SU-DHL-6 (cell line): ENCODE measurements around the gene MYO9A.

Experiments used
- H2AFZ ChIP-seq: fragments of 200-600 bp; sonication (generic); 2 replicates; pipeline ENCODE4 v1.6.1; 2014; ENCODE audit warnings: low read depth, mild to moderate bottlenecking, moderate library complexity, mixed read lengths, antibody characterized with exemption, low read length; ENCODE audit not compliant: severe bottlenecking
- H3F3A ChIP-seq: fragments of 200-600 bp; shearing (Covaris generic); 2 replicates; pipeline ENCODE4 v1.6.0; 2016; ENCODE audit warnings: antibody characterized with exemption, mild to moderate bottlenecking; ENCODE audit not compliant: insufficient read depth
- H3K27ac ChIP-seq: fragments of 200-600 bp; sonication (generic); 2 replicates; pipeline ENCODE4 v1.5.1; 2016; ENCODE audit warnings: low read depth, mild to moderate bottlenecking, low read length, moderate library complexity, mixed read lengths
- H3K27me3 ChIP-seq: fragments of 200-600 bp; sonication (generic), shearing (Covaris generic); 2 replicates; pipeline ENCODE4 v1.6.0; 2014; ENCODE audit warnings: mild to moderate bottlenecking, low read length
- H3K36me3 ChIP-seq: fragments of 200-600 bp; sonication (generic); 2 replicates; pipeline ENCODE4 v1.6.1; 2014; ENCODE audit warnings: mild to moderate bottlenecking, low read length, mixed read lengths
- H3K4me2 ChIP-seq: fragments of 300-600, 200-600 bp; shearing (Covaris generic), sonication (generic); 2 replicates; pipeline ENCODE4 v1.6.0; 2014; ENCODE audit warnings: low read length, low read depth, mild to moderate bottlenecking; ENCODE audit not compliant: poor library complexity, severe bottlenecking
- H3K4me3 ChIP-seq: fragments of 200-600 bp; sonication (generic); 2 replicates; pipeline ENCODE4 v1.5.1; 2014; ENCODE audit warnings: antibody characterized with exemption, low read length, mild to moderate bottlenecking, mixed read lengths; ENCODE audit not compliant: insufficient read depth, poor library complexity, severe bottlenecking
- H3K79me2 ChIP-seq: fragments of 200-600 bp; sonication (generic); 2 replicates; pipeline ENCODE4 v1.6.1; 2014; ENCODE audit warnings: mild to moderate bottlenecking, low read length, moderate library complexity; ENCODE audit not compliant: insufficient read depth
- H3K9ac ChIP-seq: fragments of 200-600 bp; sonication (generic); 2 replicates; pipeline ENCODE4 v1.7.0; 2014; ENCODE audit warnings: mild to moderate bottlenecking, low read length
- H3K9me2 ChIP-seq: fragments of 200-600 bp; sonication (generic); replicated peaks from 2 replicates; pipeline ENCODE4 v1.6.1; 2014; ENCODE audit warnings: low read length; ENCODE audit not compliant: insufficient read depth
- H3K9me3 ChIP-seq: fragments of 200-600 bp; sonication (generic); 2 replicates; pipeline ENCODE4 v1.6.1; 2014; ENCODE audit warnings: low read length, mixed read lengths; ENCODE audit not compliant: insufficient read depth
- H4K20me1 ChIP-seq: fragments of 200-600 bp; sonication (generic); 2 replicates; pipeline ENCODE4 v1.6.1; 2014; ENCODE audit warnings: low read depth, mild to moderate bottlenecking, antibody characterized with exemption, low read length, moderate library complexity, mixed read lengths
- EZH2phosphoT487 ChIP-seq: fragments of 200-600 bp; sonication (generic), shearing (Covaris generic); conservative IDR thresholded peaks from 2 replicates; pipeline ENCODE4 v1.6.1; 2018; ENCODE audit warnings: mild to moderate bottlenecking, antibody characterized with exemption, low read length, moderate library complexity, mixed read lengths
- TF ChIP-seq, protein P1 (sequence below): fragments of 200-600 bp; sonication (generic); IDR thresholded peaks from one replicate; pipeline ENCODE4 v1.5.1; 2017; ENCODE audit warnings: antibody characterized with exemption, mild to moderate bottlenecking, low read length, moderate library complexity; ENCODE audit not compliant: insufficient read depth, poor library complexity, severe bottlenecking

The MYO9A gene

DNA sequence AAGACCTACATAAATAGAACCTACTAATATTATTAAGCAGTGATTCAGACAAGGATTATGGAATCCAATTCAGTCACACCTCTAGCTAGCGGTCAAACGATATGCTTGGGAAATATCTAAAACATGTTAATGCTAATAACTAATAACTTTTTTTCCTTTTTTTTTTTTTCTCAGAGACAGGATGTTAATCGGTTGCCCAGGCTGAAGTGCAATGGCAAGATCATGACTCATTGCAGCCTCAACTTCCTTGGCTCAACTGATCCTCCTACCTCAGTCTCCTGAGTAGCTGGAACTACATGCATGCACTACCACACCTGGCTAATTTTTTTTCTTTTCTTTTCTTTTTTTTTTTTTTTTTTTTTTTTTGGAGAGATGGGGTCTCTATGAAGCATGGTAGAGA, 183.5 kb downstream of the MYO9A start:
- no peaks in the 10 kb centered on the region for H3K9me2 ChIP-seq
- H3K4me2 ChIP-seq, result no peak overlapping the region
- H3K36me3 ChIP-seq, result peaks cover 82% of the 10 kb centered on the region
- no peak overlapping the region for H3K27ac ChIP-seq
- no peak for TF ChIP-seq EZH2phosphoT487
- TF ChIP-seq, protein P1, sequence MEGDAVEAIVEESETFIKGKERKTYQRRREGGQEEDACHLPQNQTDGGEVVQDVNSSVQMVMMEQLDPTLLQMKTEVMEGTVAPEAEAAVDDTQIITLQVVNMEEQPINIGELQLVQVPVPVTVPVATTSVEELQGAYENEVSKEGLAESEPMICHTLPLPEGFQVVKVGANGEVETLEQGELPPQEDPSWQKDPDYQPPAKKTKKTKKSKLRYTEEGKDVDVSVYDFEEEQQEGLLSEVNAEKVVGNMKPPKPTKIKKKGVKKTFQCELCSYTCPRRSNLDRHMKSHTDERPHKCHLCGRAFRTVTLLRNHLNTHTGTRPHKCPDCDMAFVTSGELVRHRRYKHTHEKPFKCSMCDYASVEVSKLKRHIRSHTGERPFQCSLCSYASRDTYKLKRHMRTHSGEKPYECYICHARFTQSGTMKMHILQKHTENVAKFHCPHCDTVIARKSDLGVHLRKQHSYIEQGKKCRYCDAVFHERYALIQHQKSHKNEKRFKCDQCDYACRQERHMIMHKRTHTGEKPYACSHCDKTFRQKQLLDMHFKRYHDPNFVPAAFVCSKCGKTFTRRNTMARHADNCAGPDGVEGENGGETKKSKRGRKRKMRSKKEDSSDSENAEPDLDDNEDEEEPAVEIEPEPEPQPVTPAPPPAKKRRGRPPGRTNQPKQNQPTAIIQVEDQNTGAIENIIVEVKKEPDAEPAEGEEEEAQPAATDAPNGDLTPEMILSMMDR, result no peak
- H3K9me3 ChIP-seq, result no peaks in the 10 kb centered on the region
- H4K20me1 ChIP-seq, result no peaks in the 10 kb centered on the region
- no peak overlapping the region for H3K9ac ChIP-seq
- no peaks in the 10 kb centered on the region for H3K27me3 ChIP-seq
- H3K4me3 ChIP-seq, result no peak overlapping the region
- H3F3A ChIP-seq, result peaks cover 17% of the 10 kb centered on the region; the same call in 1 of the 2 replicates
- H3K79me2 ChIP-seq, result no peaks in the 10 kb centered on the region
- H2AFZ ChIP-seq, result no peak overlapping the region

DNA sequence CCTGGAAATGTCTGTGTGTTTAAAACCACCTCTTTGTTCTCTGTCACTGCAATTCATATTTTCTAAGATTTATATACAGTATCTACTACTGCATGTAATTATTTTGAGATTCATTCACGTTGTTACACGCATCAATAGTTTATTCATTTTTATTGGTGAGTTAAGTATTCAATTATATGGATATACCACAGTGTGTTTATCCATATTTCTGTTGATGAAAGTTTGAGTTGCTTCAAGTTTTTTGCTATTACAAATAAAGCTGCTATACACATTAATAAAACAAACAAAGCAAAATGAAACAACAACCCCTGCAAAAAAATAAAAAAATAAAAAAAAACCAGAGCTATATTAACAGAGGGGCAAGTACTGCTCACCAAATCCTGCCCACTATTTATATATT, 185.3 kb downstream of the MYO9A start:
- H3K36me3 ChIP-seq, result peaks cover 70% of the 10 kb centered on the region
- no peaks in the 10 kb centered on the region for H3K79me2 ChIP-seq
- no peaks in the 10 kb centered on the region for H3K9me2 ChIP-seq
- no peaks in the 10 kb centered on the region for H3K27me3 ChIP-seq
- H3K4me3 ChIP-seq, result no peak overlapping the region
- H3F3A ChIP-seq, result peaks cover 12% of the 10 kb centered on the region; the same call in 1 of the 2 replicates
- no peaks in the 10 kb centered on the region for H3K9me3 ChIP-seq
- H2AFZ ChIP-seq, result no peak overlapping the region
- no peak overlapping the region for H3K9ac ChIP-seq
- H4K20me1 ChIP-seq, result no peaks in the 10 kb centered on the region
- H3K27ac ChIP-seq, result no peak overlapping the region
- TF ChIP-seq EZH2phosphoT487, result no peak
- TF ChIP-seq, protein P1, result no peak
- no peak overlapping the region for H3K4me2 ChIP-seq

- H3K9me3 ChIP-seq, result no peaks in the 10 kb centered on the region
- H3K27me3 ChIP-seq, result no peaks in the 10 kb centered on the region
- H4K20me1 ChIP-seq, result no peaks in the 10 kb centered on the region
- no peak overlapping the region for H2AFZ ChIP-seq
- no peak overlapping the region for H3K4me3 ChIP-seq
- H3K36me3 ChIP-seq, result peaks cover 61% of the 10 kb centered on the region
- H3K9me2 ChIP-seq, result no peaks in the 10 kb centered on the region
- H3K9ac ChIP-seq, result no peak overlapping the region
- H3K4me2 ChIP-seq, result no peak overlapping the region
- no peaks in the 10 kb centered on the region for H3K79me2 ChIP-seq
- TF ChIP-seq, protein P1, result no peak
- TF ChIP-seq EZH2phosphoT487, result no peak
- peaks cover 11% of the 10 kb centered on the region; the same call in 1 of the 2 replicates for H3F3A ChIP-seq
- H3K27ac ChIP-seq, result no peak overlapping the region
Observed at GRCh38 chr15:71931261-71931660, 186.7 kb downstream of the MYO9A start.

DNA sequence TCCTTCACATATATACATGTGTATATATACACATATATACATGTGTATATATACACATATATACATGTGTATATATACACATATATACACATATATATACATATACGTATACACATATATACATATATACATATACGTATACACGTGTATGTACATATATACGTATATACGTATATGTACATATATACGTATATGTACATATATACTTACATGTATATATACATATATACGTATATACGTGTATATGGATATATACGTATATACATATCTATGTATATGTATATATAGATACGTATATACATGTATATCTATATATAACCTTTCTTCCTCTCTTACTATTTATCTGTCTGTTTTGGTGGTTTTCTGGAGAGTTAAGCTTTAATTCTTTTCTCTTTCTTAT, 192.8 kb downstream of the MYO9A start:
- no peaks in the 10 kb centered on the region for H4K20me1 ChIP-seq
- H3K4me2 ChIP-seq, result no peak overlapping the region
- no peaks in the 10 kb centered on the region for H3K79me2 ChIP-seq
- H3K9me2 ChIP-seq, result no peaks in the 10 kb centered on the region
- H3K27ac ChIP-seq, result no peak overlapping the region
- H3F3A ChIP-seq, result 0 out of 2 replicates have a peak, but pooled peaks cover 5% of the 10 kb centered on the region
- H3K9ac ChIP-seq, result no peak overlapping the region
- no peak overlapping the region for H2AFZ ChIP-seq
- TF ChIP-seq, protein P1, result no peak
- TF ChIP-seq EZH2phosphoT487, result no peak
- no peaks in the 10 kb centered on the region for H3K27me3 ChIP-seq
- peaks cover 6% of the 10 kb centered on the region; the same call in 1 of the 2 replicates for H3K36me3 ChIP-seq
- H3K4me3 ChIP-seq, result no peak overlapping the region
- no peaks in the 10 kb centered on the region for H3K9me3 ChIP-seq
